NCI-H748 treated with DMSO at 0.1 percent for 48 hours (cell line): ENCODE measurements around the gene KMT2D.
A peak's percentile ranks its signal among the peaks of the same experiment; 100 is the strongest.

Experiments
- DNase-seq: peaks from one replicate; lab custom pipeline; 2025; lab: John Stamatoyannopoulos, UW

The KMT2D gene

DNA sequence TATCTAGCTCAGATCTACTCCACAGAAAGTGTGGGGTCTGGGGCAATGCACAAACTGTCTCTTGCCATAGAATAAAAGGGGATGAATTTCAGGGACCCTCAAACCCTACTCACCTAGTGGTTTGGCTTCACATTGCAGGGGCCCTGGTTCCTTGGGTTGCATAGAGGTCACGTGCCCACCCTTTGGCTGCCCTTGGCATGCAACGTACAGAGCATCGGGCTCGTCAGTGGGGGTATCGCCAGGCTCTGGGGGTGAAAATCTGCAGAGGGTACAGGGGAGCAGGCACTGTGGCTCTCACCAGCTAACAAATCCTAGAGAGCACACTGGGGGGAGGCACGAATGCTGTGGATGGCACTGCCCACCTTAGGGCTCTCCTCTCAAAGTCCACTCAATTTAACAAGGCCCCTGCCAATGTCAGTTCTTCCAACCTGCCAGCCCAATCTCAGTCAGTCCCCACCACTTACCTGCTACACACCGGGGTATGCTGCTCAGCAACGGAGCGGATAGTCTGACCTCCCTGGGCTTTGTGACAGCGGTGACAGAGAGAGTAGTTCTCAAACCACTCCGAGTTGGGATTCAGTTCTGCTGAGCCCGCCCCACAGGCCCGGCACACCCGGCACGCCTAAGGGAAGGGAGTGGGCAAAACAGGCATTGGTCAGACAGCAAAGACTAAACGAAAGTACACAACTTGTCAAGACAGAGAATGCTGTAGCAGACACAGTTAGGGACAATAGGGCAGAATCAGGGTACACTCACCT lies 8.0 kb downstream of the KMT2D start:
- DNase-seq = no peak

DNA sequence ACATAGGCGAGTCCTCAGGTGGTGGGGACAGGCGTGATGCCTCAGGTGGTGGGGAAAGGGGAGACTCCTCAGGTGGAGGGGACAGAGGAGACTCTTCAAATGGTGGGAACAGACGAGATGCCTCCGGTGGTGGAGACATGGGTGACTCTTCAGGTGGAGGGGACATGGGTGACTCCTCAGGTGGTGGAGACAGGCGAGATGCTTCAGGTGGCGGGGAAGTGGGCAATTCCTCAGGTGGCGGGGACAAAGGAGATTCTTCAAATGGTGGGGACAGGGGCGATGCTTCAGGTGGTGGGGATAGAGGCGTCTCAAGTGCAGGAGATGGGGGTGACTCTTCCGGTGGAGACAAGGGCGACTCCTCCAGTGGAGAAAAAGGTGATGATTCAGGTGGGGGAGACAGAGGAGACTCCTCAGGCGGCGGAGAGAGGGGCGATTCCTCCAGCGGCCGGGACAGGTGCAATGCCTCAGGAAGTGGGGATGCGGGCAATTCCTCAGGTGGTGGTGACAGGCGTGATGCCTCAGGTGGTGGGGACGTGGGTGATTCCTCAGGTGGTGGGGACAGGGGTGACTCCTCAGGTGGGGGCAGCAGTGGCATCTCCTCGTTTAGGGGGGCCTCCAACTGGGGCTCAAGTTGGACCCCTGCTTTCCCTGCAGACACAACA lies 8.7 kb downstream of the KMT2D start:
- no peak for DNase-seq

DNA sequence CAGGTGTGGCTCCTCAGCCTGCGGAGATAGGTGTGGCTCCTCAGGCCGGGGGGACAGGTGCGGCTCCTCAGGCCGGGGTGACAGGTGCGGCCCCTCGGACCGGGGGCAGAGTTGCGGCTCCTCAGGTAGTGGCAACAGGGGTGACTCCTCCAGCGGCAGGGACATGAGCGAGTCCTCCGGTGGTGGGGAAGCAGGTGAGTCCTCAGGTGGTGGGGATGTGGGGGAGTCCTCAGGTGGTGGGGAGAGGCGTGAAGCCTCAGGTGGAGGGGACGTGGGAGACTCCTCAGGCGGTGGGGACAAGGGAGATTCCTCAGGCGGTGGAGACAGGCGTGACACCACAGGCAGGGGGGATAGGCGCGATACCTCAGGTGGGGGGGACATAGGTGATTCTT lies 9.2 kb downstream of the KMT2D start:
- no peak for DNase-seq

DNA sequence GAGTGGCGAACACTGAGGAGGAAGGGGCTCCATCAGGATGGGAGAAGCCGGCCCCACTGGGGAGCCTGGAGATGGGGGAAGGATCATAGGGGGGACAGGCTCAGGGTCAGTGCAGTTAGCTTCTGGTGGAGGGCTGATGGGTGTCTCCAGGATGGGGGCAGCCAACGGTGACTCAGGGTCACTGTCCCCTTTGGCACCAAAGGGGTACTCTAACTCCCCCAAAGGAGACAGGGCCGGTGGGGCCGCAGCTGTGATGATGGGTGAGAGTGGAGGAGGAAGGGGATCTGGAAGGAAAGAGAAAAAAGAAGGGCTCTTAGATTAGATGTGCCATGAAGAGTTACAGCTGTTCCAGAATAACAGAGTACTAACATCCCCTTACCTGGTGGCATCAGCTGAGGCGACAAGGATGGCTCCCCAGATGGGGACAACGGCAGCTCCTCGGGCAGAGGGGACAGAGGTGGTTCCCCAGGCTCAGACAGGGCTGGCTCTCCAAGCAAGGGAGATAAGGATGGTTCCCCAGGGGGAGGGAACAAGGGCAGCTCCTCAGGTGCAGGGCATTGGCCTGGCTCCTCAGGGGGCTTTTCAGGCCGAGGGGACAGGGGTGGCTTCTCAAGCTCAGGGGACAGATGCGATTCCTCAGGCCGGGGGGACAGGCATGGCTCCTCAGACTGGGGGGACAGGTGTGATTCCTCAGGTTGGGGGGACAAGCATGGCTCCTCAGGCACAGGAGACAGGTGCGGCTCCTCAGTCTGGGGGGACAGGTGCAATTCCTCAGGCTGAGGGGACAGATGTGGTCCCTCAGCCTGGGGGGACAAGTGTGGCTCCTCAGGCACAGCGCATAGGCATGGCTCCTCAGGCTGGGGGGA lies 9.9 kb downstream of the KMT2D start:
- DNase-seq = no peak

DNA sequence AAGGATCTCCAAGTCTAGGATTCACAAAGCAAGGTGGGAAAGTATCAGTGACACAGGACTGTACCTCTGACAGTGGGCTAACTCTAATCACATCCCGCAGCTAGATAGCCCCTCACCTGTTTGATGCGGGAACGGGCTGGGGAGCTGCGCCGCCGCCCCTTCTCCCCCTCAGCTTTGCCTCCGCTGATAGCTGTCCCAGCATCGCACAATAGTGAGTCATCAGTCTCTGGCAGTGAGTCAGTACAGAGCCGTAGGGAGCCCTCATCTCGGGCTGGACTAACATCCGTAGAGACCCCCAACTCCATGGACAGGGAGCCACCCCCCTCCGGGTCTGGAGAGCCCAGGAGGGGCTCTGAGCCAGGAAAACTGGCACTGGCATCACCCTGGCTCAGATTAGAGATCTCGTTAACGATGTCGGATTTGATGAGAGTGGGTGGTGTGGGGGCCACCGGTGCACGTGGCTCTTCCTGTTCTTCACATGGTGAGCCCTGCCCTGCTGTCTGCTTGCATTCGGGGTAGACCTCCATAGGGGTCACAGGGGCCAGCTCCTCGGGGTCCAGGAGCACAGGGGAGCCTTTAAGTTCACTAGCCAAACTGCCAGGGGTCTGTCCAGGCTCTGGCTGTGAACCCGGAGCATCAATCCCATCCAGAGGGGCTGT lies 10.9 kb downstream of the KMT2D start:
- DNase-seq = no peak

DNA sequence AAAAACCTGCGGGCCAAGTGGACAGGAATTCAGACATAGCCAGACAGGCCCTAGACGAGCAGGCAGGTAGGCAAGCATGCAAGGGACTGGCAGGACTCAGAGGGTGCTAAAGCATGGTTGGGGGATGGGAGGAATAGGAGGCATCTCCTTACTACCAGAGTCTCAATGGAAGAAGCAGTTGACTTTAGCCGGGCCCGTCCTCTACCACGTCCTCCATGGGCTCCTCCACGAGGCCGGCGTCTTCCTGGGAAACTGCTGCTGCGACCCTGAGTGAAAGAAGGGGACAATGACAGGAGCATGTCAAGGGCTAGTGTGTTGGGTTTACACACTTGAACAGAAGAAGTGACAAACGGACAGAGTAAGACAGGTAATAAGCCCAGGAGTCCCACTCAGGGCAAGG lies 11.6 kb downstream of the KMT2D start:
- no peak for DNase-seq

DNA sequence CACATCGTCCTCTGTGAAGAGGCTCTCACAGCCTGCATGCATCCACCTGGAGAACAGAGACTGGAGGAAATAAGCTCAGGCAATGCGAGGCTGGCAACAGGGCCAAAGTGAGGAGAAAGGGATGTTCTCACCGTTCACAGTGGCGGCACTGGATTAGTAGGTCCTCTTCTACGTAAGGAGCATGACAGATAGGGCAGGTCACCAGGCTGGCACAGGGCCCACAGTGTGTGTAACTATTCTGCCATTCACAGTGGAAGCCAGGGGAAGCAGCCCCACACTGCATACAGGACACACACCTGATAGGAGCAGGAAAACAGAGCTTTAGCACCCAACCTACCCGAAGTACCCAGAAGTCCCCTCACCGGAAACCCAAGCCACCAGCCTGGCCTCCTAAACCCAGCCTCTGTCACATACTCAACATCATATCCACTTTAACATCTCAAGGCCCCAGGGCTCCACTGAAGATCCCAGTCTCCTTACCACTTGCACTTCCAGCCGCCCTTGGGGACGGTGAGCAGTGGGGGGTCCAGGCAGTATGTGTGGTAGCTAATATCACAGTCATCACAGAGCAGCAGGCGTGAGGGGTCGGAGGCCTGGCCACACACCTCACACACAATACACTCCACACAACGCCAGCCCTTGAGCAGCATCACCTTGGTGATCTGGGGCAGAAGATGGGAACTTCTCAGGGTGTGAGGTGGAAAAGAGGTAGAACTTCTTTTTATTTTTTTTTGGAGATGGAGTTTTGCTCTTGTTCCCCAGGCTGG lies 14.3 kb downstream of the KMT2D start:
- no peak for DNase-seq

DNA sequence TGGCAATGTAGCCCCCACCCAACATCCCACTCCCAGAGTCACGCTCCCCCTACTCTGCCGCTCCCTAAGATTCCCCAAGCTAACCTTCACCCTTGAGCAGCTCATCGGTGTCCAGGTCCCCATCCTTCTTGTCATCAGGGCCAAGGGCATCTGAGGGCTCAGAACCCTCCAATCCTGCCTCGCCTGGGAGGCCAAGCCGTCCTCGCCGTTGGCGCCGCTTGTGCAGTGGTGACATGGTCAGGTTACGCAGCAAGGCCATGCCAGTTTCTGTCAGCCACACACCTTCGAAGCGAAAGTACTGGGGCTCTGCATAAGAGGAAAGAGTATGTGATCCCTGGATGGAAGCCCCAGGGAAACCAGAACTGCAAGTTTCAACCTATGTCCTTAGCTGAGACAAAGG lies 15.9 kb downstream of the KMT2D start:
- no peak for DNase-seq

DNA sequence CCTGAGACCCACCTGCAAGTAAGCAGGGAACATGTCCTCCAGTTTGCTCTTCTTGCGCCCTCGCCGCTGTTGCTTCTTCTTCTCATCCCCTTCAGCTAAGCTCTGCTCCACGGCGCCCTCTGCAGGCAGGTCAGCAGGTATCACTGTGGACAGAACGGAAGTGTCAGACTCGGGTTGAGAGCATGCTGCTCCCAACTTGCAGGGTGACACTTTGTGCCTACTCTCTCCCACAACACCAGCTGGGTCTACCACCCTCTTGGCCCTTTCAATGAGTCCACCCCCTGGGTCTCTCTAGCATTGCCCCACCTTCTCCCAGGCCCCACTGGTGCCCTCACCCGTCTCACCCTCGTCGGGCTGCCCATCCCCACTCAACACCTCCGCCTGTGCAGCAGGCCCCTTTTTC lies 16.7 kb downstream of the KMT2D start:
- peak; percentile 19 for DNase-seq

DNA sequence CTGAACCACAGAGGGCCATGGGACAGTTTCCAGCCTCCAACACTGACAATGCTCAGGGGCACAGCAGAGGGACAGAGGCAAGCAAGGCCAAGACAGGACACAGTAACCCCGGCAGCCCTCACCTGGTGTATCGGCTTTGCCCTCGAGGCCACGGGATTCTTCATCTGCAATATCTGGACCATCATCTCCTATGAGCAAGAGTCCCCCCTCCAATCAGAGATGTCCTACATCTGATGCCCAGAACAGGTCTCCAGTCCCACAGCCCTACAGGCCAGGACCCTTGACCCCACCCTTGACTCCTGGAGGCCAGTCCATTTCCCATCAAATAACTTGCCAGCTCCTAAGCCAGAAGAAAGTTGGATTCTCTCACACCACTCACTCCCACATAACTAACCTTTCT lies 17.4 kb downstream of the KMT2D start:
- no peak for DNase-seq

DNA sequence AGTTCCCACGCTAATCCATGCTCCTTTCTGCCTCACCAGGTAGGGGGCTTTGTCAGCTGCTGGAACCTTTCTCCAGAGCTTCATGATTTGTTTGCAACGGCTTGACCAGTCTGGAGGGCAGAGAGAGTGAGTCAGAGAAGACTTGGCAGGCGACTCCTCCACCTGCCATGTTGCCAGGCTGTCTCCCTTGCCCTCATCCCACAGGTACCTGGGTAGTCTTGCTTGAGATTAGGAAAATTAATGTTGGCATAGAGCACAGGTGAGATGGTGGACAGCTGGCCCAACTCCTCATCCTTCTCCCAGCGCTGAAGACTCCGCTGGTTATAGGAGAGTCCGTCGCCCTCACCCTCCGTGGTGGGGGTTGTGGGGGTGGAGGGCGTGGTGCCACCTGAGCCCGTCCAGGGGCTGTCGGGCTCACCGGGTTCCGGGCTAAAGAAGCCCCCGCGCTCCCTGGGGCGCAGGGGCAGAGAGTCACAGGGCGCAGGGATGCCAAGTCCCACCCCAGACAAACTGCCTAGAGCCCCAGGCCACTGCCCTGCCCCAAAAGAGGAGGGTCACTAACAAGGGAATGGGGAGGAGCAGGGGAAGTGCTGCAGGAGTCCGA lies 18.6 kb downstream of the KMT2D start:
- no peak for DNase-seq

DNA sequence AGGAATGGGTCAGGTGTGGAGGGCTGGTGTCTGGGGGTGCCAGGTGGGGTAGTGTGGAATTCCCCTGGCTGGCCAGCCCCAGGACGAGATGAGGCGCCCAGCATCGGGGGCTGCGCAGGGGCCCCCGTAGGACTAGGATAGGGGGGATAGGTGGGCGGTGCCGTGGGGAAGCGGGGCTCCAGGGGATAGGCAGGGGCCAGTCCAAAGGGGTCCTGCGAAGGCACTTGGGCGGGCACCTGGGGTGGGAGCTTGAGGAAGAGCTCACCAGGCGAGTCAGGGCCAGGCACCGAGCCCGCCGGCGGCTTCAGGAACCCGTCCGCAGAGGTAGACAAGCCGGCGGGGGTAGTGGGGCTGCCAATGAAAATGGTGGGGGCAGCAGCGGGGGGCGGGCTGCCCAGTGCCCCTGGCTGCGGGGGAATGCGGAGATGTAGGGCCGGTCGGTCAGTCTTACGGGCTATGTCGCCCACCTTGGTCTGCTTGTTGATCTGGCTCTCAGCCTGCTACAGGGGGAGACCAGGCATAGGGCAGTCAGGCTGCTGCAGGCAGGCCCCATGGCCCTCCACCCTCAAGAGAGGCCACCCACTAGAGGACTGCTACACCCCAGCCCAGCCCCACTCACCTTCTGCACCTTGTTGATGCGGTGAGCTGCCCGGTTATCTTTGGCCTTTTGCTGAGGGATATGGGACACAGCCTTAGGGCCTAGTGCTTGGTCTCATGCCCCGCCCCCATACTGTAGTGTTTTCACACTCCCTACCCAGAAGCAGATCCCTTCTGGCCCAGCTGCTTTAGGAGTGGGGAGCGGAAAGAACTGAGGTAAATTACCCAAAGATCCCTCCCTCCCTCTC lies 19.3 kb downstream of the KMT2D start:
- DNase-seq = no peak

DNA sequence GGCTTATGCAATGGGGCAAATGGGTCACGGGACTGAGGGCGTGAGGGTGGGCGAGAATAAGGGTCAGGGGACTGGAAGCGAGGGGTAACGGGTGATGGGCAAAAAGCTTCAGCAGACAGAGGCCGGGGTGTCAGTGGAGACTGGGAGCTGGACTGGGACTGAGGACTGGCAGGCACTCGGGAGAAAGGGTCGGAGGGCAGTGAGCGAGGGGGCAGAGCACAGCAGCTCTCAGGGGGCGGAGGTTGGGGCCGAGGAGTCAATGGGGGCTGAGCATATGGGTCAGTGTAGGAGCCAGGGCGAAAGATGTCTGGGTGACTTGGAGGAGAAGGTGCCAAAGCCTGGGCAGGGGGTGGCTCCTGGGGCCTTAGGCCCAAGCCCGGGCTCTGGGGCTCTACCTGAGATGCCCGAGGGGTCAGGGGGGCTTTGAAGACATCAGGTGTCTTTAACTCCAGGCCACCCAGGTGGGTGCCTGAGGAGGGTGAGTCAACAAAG lies 20.2 kb downstream of the KMT2D start:
- no peak for DNase-seq

DNA sequence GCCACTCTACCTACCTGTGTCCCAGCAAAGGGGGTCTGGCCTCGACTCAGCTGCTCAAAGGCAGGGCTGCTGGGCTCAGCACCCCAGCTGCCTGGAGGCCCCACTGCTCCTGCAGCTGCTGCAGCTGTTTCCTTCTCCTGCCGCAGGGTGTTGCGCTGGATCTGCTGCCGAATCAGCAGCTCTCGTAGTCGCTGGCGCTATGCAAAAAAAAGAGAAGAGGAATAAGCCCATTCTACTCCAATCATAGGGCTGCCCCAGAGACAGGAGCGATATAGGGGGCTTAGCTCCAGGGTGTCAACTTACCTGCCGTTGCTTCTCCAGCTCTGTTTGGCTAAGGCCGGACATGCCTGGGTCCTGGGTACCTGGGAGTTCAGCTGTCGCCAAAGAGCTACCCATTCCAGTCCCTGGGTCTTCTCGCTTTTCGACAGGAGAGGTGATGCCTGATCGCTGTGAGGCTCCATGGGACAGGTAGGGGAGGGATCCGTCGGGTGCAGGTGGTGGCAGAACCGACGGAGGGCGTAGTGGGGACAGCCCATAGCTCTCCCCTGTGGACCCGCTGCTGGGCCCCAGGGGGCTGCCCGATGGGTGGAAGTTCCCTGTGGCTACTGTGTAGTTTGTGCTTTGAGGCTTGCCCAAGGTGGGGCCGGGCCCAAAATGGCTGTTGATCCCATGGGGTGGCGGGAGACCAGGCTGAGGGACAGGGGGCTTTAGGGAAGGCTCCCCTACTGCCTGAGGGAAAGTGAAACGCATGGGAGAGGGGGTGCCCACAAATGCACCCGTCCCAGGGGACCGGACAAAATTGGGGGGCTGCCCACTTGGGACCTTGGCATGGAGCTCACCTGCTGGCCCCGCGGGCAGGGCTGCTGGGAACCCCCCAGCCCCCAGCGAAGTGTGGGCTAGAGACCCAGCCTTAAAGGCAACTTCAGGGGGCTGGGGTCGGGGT lies 20.9 kb downstream of the KMT2D start:
- no peak for DNase-seq

DNA sequence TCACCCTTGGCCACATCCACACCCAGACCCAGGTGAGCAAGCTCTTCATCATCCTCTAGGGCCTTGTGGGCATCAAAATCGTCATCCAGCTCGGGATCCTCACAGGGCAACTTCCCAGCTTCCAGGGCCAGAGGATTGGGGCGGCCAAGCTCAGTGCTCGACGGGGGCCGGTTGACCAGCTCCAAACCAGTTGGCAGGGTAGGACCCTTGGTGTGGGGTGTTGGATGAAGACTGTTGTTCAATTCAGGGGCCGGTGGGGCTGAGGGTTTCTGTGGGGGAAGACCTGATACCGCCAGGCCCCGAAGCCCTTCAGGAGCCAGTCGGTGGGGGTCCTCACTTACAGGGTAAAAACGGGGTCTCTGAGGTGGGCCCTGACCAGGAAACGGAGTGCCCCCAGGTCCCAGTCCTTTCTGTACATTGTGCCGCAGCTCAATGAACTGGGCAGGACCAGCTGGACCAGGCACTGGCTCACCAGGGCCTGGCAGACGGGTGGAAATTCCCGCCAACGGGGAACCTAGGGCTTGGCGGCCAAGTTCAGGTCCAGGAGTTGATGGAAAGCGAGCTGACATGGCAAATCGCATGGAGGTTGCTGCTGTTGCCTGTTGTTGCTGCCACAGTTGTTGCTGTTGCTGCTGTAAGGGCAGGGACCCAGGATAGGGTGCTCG lies 22.2 kb downstream of the KMT2D start:
- no peak for DNase-seq

DNA sequence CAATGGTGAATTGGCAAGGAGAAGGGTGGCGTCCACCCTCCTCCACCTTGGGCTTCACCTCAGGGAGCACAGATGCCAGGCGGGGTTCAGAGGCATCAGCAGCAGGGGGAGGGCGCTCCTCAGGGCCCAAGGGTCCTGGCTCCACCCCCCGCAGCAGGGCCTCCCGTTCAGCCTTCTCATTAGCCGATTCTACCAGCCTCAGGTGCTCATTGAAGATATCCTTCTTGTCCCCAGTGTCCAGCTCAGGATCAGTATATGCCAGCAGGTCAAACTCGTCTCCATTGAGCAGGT lies 22.7 kb downstream of the KMT2D start:
- no peak for DNase-seq

DNA sequence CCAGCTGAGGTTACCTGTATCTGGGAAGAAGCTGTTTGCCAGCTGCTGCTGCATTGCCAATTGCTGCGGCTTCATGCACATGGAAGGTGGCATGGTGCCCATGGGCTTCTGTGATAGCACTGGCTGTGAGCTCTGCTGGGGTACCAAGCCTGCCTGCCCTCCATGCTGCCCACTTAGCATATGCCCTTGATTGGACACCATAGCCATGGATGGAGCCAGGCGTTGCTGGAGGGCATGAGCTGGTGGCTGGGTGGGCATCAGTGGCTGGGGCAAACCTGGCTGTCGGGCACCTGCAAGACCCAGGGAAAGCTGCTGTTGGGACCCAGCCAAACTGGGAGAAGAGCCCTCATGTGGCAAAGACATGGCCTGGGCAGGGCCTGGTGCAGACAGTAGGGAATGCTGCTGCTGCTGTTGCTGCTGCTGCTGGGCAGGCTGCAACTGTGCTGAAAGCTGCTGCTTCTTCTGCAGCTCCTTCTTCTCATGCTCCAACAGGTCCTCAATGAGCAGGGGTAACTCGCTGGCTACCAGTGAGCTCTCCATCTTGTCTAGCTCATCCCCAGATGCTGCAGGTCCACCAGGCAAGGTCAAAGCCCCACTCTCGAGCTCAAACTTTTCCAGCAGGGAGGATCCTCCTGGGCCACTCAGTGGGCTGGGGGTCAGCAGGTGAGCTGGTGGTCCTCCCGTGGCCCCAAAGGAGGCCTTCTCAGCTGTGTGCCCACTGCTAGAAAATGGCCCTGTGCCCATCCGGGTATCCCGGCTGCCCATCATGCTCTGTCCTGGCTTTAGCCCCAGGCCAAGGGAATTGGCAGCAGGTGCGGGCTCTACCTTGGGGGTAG lies 23.3 kb downstream of the KMT2D start:
- DNase-seq = no peak

DNA sequence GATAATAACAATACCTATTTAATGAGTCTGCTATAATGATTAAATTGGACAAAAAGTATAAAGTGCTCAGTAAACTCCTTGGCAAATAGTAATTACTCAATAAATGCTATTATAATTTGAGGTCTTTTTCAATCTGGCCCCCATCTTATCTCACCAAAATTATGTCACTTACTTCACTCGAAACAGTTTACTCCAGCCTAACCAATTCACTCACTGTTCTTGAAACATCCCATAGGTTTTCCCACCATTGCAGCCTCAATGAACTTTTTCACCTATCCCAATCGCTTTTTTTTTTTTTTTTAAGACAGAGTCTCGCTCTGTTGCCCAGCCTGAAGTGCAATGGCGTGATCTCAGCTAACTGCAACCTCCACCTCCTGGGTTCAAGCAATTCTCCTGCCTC lies 24.6 kb downstream of the KMT2D start:
- no peak for DNase-seq
